SU-DHL-6 (cell line): ENCODE results near the gene THRA.

ENCODE experiments used
- CTCF ChIP-seq: fragments of 200-600 bp; sonication (generic); IDR thresholded peaks from one replicate; pipeline ENCODE4 v1.5.1; 2017; ENCODE audit warnings: antibody characterized with exemption, mild to moderate bottlenecking, low read length, moderate library complexity; ENCODE audit not compliant: insufficient read depth, poor library complexity, severe bottlenecking
- EZH2phosphoT487 ChIP-seq: fragments of 200-600 bp; sonication (generic), shearing (Covaris generic); conservative IDR thresholded peaks from 2 replicates; pipeline ENCODE4 v1.6.1; 2018; ENCODE audit warnings: mild to moderate bottlenecking, antibody characterized with exemption, low read length, moderate library complexity, mixed read lengths

- no peak for TF ChIP-seq CTCF
- TF ChIP-seq EZH2phosphoT487: no peak
Observed at GRCh38 chr17:40020146-40020545, 42.6 kb upstream of the THRA start.
